Activated CD8-positive, alpha-beta memory T cell treated with anti-CD3 and anti-CD28 coated beads, Interleukin-2, amount 10 ng/mL, durations not matched to agents 7 days and 5 days (primary cell): ENCODE results near the gene KLHDC1. TPM values are rescaled to one million over a fixed set of nuclear protein-coding genes. Genes with fewer than 3 reads are reported as not detected.
"Not testable (repeated sequence)": the region's sequence is repeated elsewhere in the genome, so short reads cannot be mapped to it uniquely, and the experiment has no call there.

ENCODE experiments used
- ATAC-seq: fragments of 150-1000 bp; cut with Tn5 transposase; one replicate; pipeline ENCODE4 v1.10.0; 2021; ENCODE audit warnings: moderate library complexity
- CTCF ChIA-PET: fragments of 350-600 bp; sonication (Branson Sonifier 250); formaldehyde crosslinking; loops from one replicate; lab custom pipeline; 2021; ENCODE audit warnings: antibody characterized with exemption; lab: Charles Lee
- DNase-seq: peaks from one replicate; pipeline ENCODE4 v3.0.0-alpha.2; 2020
- H3K27ac Mint-ChIP-seq: one replicate; pipeline ENCODE4 v1.8.0; 2021; ENCODE audit warnings: mild to moderate bottlenecking, mixed read lengths
- H3K27me3 Mint-ChIP-seq: one replicate; pipeline ENCODE4 v1.8.0; 2021; ENCODE audit warnings: mixed read lengths
- H3K36me3 Mint-ChIP-seq: one replicate; pipeline ENCODE4 v1.8.0; 2021; ENCODE audit warnings: mild to moderate bottlenecking, mixed read lengths
- H3K4me1 Mint-ChIP-seq: one replicate; pipeline ENCODE4 v1.8.0; 2021; ENCODE audit warnings: mixed read lengths
- H3K4me3 Mint-ChIP-seq: one replicate; pipeline ENCODE4 v1.8.0; 2021; ENCODE audit warnings: mild to moderate bottlenecking, moderate library complexity, mixed read lengths
- H3K9me3 Mint-ChIP-seq: one replicate; pipeline ENCODE4 v1.8.0; 2022; ENCODE audit warnings: low read depth, mixed read lengths
- total RNA-seq, 2 experiments: library from RNA; stranded (reverse); gene quantifications; one replicate each; pipeline ENCODE4 v1.2.3, GENCODE V29; 2021

KLHDC1 gene
- total RNA-seq, 2 experiments from 2014 or later = 1.1 to 1.9 TPM

GRCh38 chr14:49691031-49691430, 1.9 kb upstream of the KLHDC1 start:
- Mint-ChIP-seq H3K4me3 (no peak overlapping the region), H3K36me3 (peaks cover 9% of the 10 kb centered on the region), H3K27me3 (no peaks in the 10 kb centered on the region), H3K9me3 (no peaks in the 10 kb centered on the region), H3K27ac (no peak overlapping the region), H3K4me1 (peaks cover 36% of the 10 kb centered on the region)
- ATAC-seq (no peak), DNase-seq (no peak)
- CTCF ChIA-PET = no interaction called here

- H3K36me3 Mint-ChIP-seq = peaks cover 2% of the 10 kb centered on the region
- peak overlapping the region; percentile 74 for H3K4me3 Mint-ChIP-seq
- H3K27ac Mint-ChIP-seq = peak overlapping the region; percentile 76
- DNase-seq (no peak), ATAC-seq (no peak)
- H3K9me3 Mint-ChIP-seq = no peaks in the 10 kb centered on the region
- H3K4me1 Mint-ChIP-seq = peaks cover 24% of the 10 kb centered on the region
- CTCF ChIA-PET = interaction anchor here (0.8 to 2.1 kb wide), 5 partner anchors 58 to 160 kb away, joined by 3 to 8 read pairs (median 3); partner anchors contain the start of genes KLHDC2, MGAT2, NEMF and RPL36AL
- no peaks in the 10 kb centered on the region for H3K27me3 Mint-ChIP-seq
Measured at GRCh38 chr14:49692193-49692757, 645 bp upstream of the KLHDC1 start.

- not testable (repeated sequence) for DNase-seq, H3K27me3 Mint-ChIP-seq, H3K27ac Mint-ChIP-seq, H3K36me3 Mint-ChIP-seq, H3K9me3 Mint-ChIP-seq, ATAC-seq
- peaks cover 16% of the 10 kb centered on the region for H3K4me1 Mint-ChIP-seq
- CTCF ChIA-PET = interaction anchor here (2.1 kb wide), 1 partner anchor 60 kb away, joined by 8 read pairs; no protein-coding TSS in a partner anchor
- peak overlapping the region; percentile 74 for H3K4me3 Mint-ChIP-seq
Measured at GRCh38 chr14:49693735-49694124, 810 bp downstream of the KLHDC1 start.

GRCh38 chr14:49702725-49703124, 9.8 kb downstream of the KLHDC1 start:
- ATAC-seq (no peak), DNase-seq (no peak)
- CTCF ChIA-PET = interaction anchor here (0.7 to 0.9 kb wide), 2 partner anchors 66 to 616 kb away, joined by 3 read pairs; no protein-coding TSS in a partner anchor
- H3K4me3 Mint-ChIP-seq = no peak overlapping the region
- peaks cover 4% of the 10 kb centered on the region for H3K36me3 Mint-ChIP-seq
- H3K9me3 Mint-ChIP-seq = no peaks in the 10 kb centered on the region
- H3K27me3 Mint-ChIP-seq = no peaks in the 10 kb centered on the region
- H3K27ac Mint-ChIP-seq = no peak overlapping the region
- H3K4me1 Mint-ChIP-seq = peaks cover 7% of the 10 kb centered on the region

DNA sequence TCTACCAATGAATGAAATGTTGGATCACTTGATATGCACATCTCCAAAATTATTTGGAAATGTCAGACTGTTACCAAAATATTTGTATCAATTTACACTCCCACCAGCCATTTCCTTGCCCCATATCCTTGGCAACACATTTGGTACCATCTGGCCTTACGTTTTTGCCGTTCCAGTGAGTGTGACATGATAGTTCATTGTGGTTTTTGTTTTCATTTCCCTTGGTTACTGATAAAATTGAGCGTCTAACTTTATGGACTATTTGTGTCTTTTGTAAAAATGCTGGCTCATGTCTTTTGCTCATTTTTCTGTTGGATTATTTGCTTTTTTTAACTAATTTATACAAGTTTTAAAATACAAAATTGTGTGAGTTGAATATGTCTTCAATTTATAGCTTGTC, 11.0 kb downstream of the KLHDC1 start:
- no peak overlapping the region for H3K27ac Mint-ChIP-seq
- H3K4me3 Mint-ChIP-seq = no peak overlapping the region
- H3K4me1 Mint-ChIP-seq = peaks cover 7% of the 10 kb centered on the region
- CTCF ChIA-PET = interaction anchor here (0.7 kb wide), 1 partner anchor 45 kb away, joined by 3 read pairs; no protein-coding TSS in a partner anchor
- DNase-seq (no peak), ATAC-seq (no peak)
- no peaks in the 10 kb centered on the region for H3K27me3 Mint-ChIP-seq
- peaks cover 4% of the 10 kb centered on the region for H3K36me3 Mint-ChIP-seq
- H3K9me3 Mint-ChIP-seq = no peaks in the 10 kb centered on the region

- CTCF ChIA-PET = interaction anchor here (0.7 to 1.0 kb wide), 3 partner anchors 46 to 70 kb away, joined by 3 to 4 read pairs (median 3); no protein-coding TSS in a partner anchor
- not testable (repeated sequence) for H3K27me3 Mint-ChIP-seq, H3K4me1 Mint-ChIP-seq, H3K9me3 Mint-ChIP-seq, ATAC-seq, H3K27ac Mint-ChIP-seq, H3K36me3 Mint-ChIP-seq, DNase-seq, H3K4me3 Mint-ChIP-seq
Measured at GRCh38 chr14:49704471-49704870, 11.6 kb downstream of the KLHDC1 start.

GRCh38 chr14:49710993-49711392, 18.1 kb downstream of the KLHDC1 start:
- CTCF ChIA-PET = interaction anchor here (1.1 kb wide), 1 partner anchor 31 kb away, joined by 3 read pairs; no protein-coding TSS in a partner anchor
- H3K36me3 Mint-ChIP-seq, ATAC-seq, H3K27ac Mint-ChIP-seq, H3K4me1 Mint-ChIP-seq, DNase-seq, H3K27me3 Mint-ChIP-seq, H3K4me3 Mint-ChIP-seq, H3K9me3 Mint-ChIP-seq: not testable (repeated sequence)

GRCh38 chr14:49720744-49721143, 27.8 kb downstream of the KLHDC1 start:
- Mint-ChIP-seq H3K27me3 (no peaks in the 10 kb centered on the region), H3K36me3 (peaks cover 20% of the 10 kb centered on the region), H3K4me3 (no peak overlapping the region), H3K4me1 (no peaks in the 10 kb centered on the region), H3K9me3 (no peaks in the 10 kb centered on the region), H3K27ac (no peak overlapping the region)
- ATAC-seq (no peak), DNase-seq (no peak)
- CTCF ChIA-PET = no interaction called here

GRCh38 chr14:49721733-49722435, 29.0 kb downstream of the KLHDC1 start:
- ATAC-seq, H3K27me3 Mint-ChIP-seq, H3K27ac Mint-ChIP-seq, CTCF ChIA-PET, DNase-seq, H3K9me3 Mint-ChIP-seq, H3K4me3 Mint-ChIP-seq, H3K4me1 Mint-ChIP-seq: not testable (repeated sequence)
- H3K36me3 Mint-ChIP-seq = peaks cover 20% of the 10 kb centered on the region

DNA sequence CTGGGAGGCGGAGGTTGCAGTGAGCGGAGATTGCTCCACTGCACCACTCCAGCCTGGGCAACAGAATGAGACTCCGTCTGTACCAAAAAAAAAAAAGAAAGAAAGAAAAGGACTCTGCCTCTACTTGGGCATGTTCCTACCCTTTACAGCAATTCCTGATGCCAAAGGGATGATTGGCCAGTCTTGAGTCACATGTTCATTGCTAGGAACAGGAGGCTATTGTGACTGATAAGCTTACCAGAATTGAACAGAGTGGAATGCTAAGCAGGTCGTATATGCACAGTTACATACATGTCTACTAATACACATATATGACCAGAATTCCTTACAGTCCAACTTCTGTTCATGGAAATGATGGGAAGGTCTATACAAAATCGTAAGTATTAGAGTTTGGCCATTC, 34.3 kb downstream of the KLHDC1 start:
- Mint-ChIP-seq H3K4me1 (no peaks in the 10 kb centered on the region), H3K27me3 (no peaks in the 10 kb centered on the region), H3K4me3 (no peak overlapping the region), H3K36me3 (peaks cover 2% of the 10 kb centered on the region), H3K27ac (no peak overlapping the region), H3K9me3 (no peaks in the 10 kb centered on the region)
- DNase-seq (no peak), ATAC-seq (no peak)
- CTCF ChIA-PET = no interaction called here

GRCh38 chr14:49732896-49733295, 40.0 kb downstream of the KLHDC1 start:
- Mint-ChIP-seq H3K4me1 (no peaks in the 10 kb centered on the region), H3K4me3 (no peak overlapping the region), H3K9me3 (no peaks in the 10 kb centered on the region), H3K27me3 (no peaks in the 10 kb centered on the region), H3K27ac (no peak overlapping the region), H3K36me3 (no peaks in the 10 kb centered on the region)
- ATAC-seq = no peak
- DNase-seq = no peak
- CTCF ChIA-PET = interaction anchor here (1.1 kb wide), 1 partner anchor 9 kb away, joined by 3 read pairs; no protein-coding TSS in a partner anchor

- Mint-ChIP-seq H3K27me3 (no peaks in the 10 kb centered on the region), H3K36me3 (no peaks in the 10 kb centered on the region), H3K27ac (no peak overlapping the region), H3K9me3 (no peaks in the 10 kb centered on the region), H3K4me3 (no peak overlapping the region), H3K4me1 (no peaks in the 10 kb centered on the region)
- CTCF ChIA-PET = interaction anchor here (1.1 kb wide), 1 partner anchor 10 kb away, joined by 3 read pairs; no protein-coding TSS in a partner anchor
- ATAC-seq (no peak), DNase-seq (no peak)
Measured at GRCh38 chr14:49733836-49734235, 40.9 kb downstream of the KLHDC1 start.

GRCh38 chr14:49735669-49736068, 42.7 kb downstream of the KLHDC1 start:
- CTCF ChIA-PET = interaction anchor here (0.9 kb wide), 1 partner anchor 32 kb away, joined by 4 read pairs; the partner anchor contains the start of gene KLHDC2
- not testable (repeated sequence) for DNase-seq, H3K4me3 Mint-ChIP-seq, H3K27me3 Mint-ChIP-seq, H3K9me3 Mint-ChIP-seq, H3K27ac Mint-ChIP-seq, H3K4me1 Mint-ChIP-seq, ATAC-seq, H3K36me3 Mint-ChIP-seq
